GM12892 (cell line): Measurements from ENCODE around the gene CNIH1.

ENCODE experiments used
- POLR2AphosphoS5 ChIP-seq: IDR thresholded peaks from 2 replicates; pipeline ENCODE4 v1.6.1; 2011; ENCODE audit warnings: low read depth, low read length, control low read depth
- TAF1 ChIP-seq: IDR thresholded peaks from 2 replicates; pipeline ENCODE4 v1.6.1; 2011; ENCODE audit warnings: low read depth, mild to moderate bottlenecking, control low read depth, low read length, borderline replicate concordance

DNA sequence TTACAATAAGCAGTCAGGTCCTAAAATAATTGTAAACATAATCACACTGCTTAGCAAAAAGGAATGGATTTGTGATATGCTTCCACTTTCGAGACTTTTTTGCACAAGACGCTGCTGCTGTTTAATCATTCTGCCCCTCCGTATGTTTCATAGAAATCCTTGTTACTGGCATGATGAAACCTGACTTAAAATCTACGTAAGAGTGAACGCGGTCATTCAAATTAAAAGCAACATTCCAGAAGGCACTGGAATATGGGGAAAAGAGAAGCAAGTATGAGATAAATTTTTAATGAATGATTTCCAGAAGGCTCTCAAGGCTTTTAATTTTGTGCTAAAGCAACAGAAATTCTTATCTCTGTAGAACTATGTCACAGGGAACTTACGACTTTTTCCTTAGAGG, 1.1 kb downstream of the CNIH1 start:
- TF ChIP-seq POLR2AphosphoS5 (no peak), TAF1 (no peak)
